K562 (cell line): ENCODE measurements around the gene WHAMM. TPM values are rescaled to one million over a fixed set of nuclear protein-coding genes. Genes with fewer than 3 reads are reported as not detected.

Experiments
- CBFB ChIP-seq: sonication (generic); formaldehyde crosslinking; IDR thresholded peaks from 2 replicates; pipeline ENCODE4 v1.4.0; 2020; ENCODE audit warnings: mild to moderate bottlenecking, missing genetic modification reagents
- CREB3 ChIP-seq: fragments of 450-650 bp; conservative IDR thresholded peaks from 2 replicates; pipeline ENCODE4 v1.6.1; 2016; ENCODE audit warnings: missing genetic modification characterization, low read depth, mild to moderate bottlenecking, missing compliant biosample characterization, moderate library complexity
- CREB5 ChIP-seq: fragments of 250-450 bp; sonication (Bioruptor Pico); IDR thresholded peaks from 2 replicates; pipeline ENCODE4 v1.5.0; 2020; ENCODE audit warnings: mild to moderate bottlenecking
- CSDE1 ChIP-seq, 2 experiments: fragments of 450-650 bp; IDR thresholded peaks; 2 replicates each; pipeline ENCODE4 v1.6.1; 2016; ENCODE audit warnings: mild to moderate bottlenecking in 1 of 2
- GMEB1 ChIP-seq: fragments of 250-450 bp; sonication (Bioruptor Pico); IDR thresholded peaks from 2 replicates; pipeline ENCODE4 v1.4.0; 2020; ENCODE audit warnings: mild to moderate bottlenecking
- ILF3 ChIP-seq: fragments of 450-650 bp; IDR thresholded peaks from 2 replicates; pipeline ENCODE4 v1.6.1; 2018; ENCODE audit warnings: antibody characterized with exemption, mild to moderate bottlenecking, moderate library complexity, borderline replicate concordance
- LARP7 ChIP-seq: fragments of 450-650 bp; IDR thresholded peaks from 2 replicates; pipeline ENCODE4 v1.6.1; 2016
- MEF2D ChIP-seq: conservative IDR thresholded peaks from 2 replicates; pipeline ENCODE4 v1.6.1; 2016; ENCODE audit warnings: low read depth, missing genetic modification characterization, missing compliant biosample characterization
- MTA3 ChIP-seq: fragments of 450-650 bp; formaldehyde crosslinking; IDR thresholded peaks from 2 replicates; pipeline ENCODE4 v1.6.1; 2017; ENCODE audit warnings: mild to moderate bottlenecking, borderline replicate concordance
- NCOA4 ChIP-seq: fragments of 450-650 bp; IDR thresholded peaks from 2 replicates; pipeline ENCODE4 v1.6.1; 2018; ENCODE audit warnings: mild to moderate bottlenecking; ENCODE audit not compliant: partially characterized antibody
- POLR2AphosphoS5 ChIP-seq: IDR thresholded peaks from 2 replicates; pipeline ENCODE4 v1.6.1; 2011; ENCODE audit warnings: mild to moderate bottlenecking, low read depth, low read length, moderate library complexity; ENCODE audit not compliant: control insufficient read depth, insufficient read depth
- XRCC3 ChIP-seq: fragments of 450-650 bp; IDR thresholded peaks from 2 replicates; pipeline ENCODE4 v1.6.1; 2017; ENCODE audit warnings: mild to moderate bottlenecking, moderate library complexity
- ZBTB40 ChIP-seq, 2 experiments: fragments of 450-650 bp in 1 of 2; sonication (generic) in 1 of 2; formaldehyde crosslinking in 1 of 2; IDR thresholded peaks; 2 replicates each; pipeline versions ENCODE4 v1.7.1 to v1.9.0; 2016 to 2022; ENCODE audit warnings: inconsistent platforms in 1 of 2, mild to moderate bottlenecking in 1 of 2, missing genetic modification reagents in 1 of 2
- ZEB2 ChIP-seq: fragments of 450-650 bp; IDR thresholded peaks from 2 replicates; pipeline ENCODE4 v1.6.1; 2016
- polyA plus RNA-seq, 8 experiments: library from polyadenylated mRNA; depleted of rRNA in 4 of 8; stranded (reverse) in 5 of 8; unstranded in 3 of 8; fragments of >200 nt; fragmentation: Nextera tagmentation in 2 of 8; fragmentation: Illumina TruSeq in 1 of 8; extraction: Ambion mirVana in 2 of 8; extraction: Trizol in 1 of 8; gene quantifications; 2 replicates each; pipeline versions ENCODE4 v1.2.1 to v1.2.3, GENCODE V29; 2011 to 2014; ENCODE audit warnings: inconsistent platforms in 1 of 8, missing spikeins in 1 of 8
- total RNA-seq, 7 experiments: library from RNA; depleted of rRNA in 6 of 7; stranded (reverse); fragments of >200 nt in 6 of 7; fragmentation: Illumina TruSeq in 2 of 7; extraction: Trizol in 2 of 7; gene quantifications; 2 replicates each; pipeline versions ENCODE4 v1.2.1 to v1.2.3, GENCODE V29; 2011 to 2021; ENCODE audit warnings: low replicate concordance in 1 of 7

The WHAMM gene
- total and polyA plus RNA-seq, 9 of the 15 experiments (the other 6 are each of a cell fraction or from before 2014, with no cell fraction given) = 2.0 to 4.8 (median 3.6) TPM

GRCh38 chr15:82809308-82810060 is at the start of gene WHAMM (continued):
- no peak for TF ChIP-seq CREB5 (CRISPR knock-in tag)
- peak; percentile 14; the same call in 1 of the 2 replicates for TF ChIP-seq GMEB1
- TF ChIP-seq MTA3 = peak; percentile 86; the same call in 1 of the 2 replicates
- no peak for TF ChIP-seq CSDE1 (IDR thresholded peaks at IDR 0.05)
- TF ChIP-seq CREB3 (tag) = no peak
- TF ChIP-seq ZEB2 = no peak
- peak; percentile 85 for TF ChIP-seq POLR2AphosphoS5
- TF ChIP-seq MEF2D (tag) = no peak
- no peak for TF ChIP-seq LARP7
- no peak for TF ChIP-seq NCOA4
- TF ChIP-seq XRCC3 = no peak
- no peak for TF ChIP-seq CBFB
- TF ChIP-seq ILF3 = peak; percentile 35; the same call in 1 of the 2 replicates
- TF ChIP-seq ZBTB40 (IDR thresholded peaks at IDR 0.05) = no peak
- no peak for TF ChIP-seq ZBTB40 (CRISPR knock-in tag; IDR thresholded peaks at IDR 0.05)
